ENCODE data around the gene A2ML1.
"Not testable (repeated sequence)": the region's sequence is repeated elsewhere in the genome, so short reads cannot be mapped to it uniquely, and the experiment has no call there.

A2ML1 gene

DNA sequence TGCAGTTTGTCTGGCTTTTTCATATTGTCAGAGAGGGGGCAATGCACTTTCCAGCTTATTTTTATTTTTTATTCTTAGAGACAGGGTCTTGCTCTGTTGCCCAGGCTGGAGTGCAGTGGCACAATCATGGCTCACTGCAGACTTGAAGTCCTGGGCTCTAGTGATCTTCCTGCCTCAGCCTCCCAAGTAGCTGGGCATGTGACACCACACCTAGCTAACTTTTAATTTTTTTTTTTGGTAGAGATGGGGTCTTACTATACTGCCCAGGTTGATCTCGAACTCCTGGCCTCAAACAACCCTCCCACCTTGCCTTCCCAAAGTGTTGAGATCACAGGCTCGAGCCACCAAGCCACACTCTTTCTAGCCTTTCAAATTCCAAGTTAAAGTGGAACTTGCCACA is 3.9 kb upstream of the A2ML1 start:
- DNase-seq: no peak

DNA sequence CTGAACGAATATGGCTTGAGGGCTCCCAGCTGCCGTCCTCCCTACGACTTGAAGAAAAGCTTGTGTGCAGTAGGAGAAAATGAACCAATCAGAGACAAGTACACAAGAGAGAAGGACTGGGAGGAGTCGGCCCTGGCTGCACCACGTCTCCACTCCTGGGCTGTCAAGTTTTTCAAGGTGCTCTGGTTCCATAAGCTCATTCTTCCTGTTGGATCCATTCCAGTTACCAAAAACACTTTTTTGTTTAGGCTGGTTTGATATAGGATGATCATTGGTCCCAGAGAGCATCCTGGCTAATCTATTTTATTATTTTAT is 2.8 kb upstream of the A2ML1 start:
- no peak for DNase-seq

- DNase-seq: not testable (repeated sequence)
Measured at GRCh38 chr12:8820676-8821407, 1.6 kb upstream of the A2ML1 start.

DNA sequence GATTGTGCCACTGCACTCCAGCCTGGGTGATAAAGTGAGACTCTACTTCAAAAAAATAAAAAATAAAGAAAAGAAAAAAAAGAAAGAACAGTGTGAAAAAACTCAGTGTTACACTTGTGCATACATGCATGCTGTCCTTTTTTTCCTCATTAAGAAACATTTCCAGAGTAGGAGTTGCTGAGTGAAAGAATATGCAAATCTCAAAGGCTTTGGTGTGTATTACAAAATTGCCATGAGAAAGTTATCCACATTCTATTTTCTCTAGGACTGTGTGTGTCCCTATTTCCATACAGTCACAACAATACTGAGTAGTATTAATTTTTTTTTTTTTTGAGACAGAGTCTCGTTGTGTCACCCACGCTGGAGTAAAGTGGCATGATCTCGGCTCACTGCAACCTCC is 830 bp upstream of the A2ML1 start:
- no peak for DNase-seq

GRCh38 chr12:8823565-8824300 is 1.3 kb downstream of the A2ML1 start:
- DNase-seq: no peak

- no peak for DNase-seq
Measured at GRCh38 chr12:8827551-8828256, 5.3 kb downstream of the A2ML1 start.

GRCh38 chr12:8828257-8829124 is 6.1 kb downstream of the A2ML1 start:
- no peak for DNase-seq

- no peak for DNase-seq
Measured at GRCh38 chr12:8829125-8829518, 6.7 kb downstream of the A2ML1 start.

DNA sequence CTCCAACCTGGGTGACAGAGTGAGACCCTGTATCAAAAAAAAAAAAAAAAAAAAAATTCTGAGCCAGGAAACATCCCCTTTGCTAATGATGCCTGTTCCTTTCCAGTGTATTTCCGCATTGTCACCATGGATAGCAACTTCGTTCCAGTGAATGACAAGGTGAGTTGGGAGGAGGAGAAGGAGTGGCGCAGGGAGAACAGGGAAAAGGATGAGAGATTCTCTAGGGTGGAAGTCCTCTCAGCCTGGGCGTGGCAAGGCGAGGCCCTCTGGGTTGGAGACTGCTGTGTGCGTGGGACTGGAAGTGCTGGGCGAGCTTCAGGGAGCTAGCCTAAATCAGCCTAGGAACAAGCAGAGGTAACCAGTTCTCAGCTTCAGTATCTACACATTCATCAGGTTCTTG is 7.2 kb downstream of the A2ML1 start:
- DNase-seq: no peak

DNA sequence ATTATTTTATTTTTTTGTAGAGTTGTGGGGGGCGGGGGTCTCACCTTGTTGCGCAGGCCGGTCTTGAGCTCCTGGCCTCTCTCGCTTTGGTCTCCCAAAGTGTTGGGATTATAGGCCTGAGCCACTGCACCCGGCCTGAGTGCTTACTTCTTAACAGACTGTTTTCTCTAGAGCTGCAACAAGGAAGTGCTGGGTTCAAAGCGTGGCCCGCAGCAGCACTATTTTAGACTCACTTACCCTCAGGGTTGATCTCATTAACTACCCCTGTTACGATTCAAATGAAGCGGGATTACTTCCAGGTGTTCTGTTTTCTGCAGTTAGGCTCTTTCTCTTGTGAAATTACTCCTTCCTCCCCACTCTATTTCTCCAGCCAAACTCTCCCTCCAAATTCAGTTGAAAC is 8.7 kb downstream of the A2ML1 start:
- DNase-seq: no peak

DNA sequence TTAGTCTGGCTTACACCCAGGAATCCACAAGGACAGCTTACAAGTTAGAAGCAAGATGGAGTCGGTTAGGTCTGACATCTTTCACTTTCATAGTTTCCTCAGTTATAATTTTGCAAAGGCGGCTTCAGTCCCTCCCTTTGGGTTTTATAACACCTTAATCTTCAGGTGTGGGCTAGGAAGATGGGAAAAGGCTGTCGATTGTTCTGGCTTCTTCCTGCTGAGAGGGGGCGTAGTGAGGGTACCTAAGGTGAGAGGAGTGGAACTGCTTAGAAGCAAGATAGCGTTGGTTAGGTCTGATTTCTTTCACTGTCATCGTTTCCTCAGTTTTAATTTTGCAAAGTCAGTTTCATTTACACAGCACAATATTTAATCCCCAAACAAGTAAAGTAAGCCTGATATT is 10.1 kb downstream of the A2ML1 start:
- DNase-seq: no peak

GRCh38 chr12:8834230-8834629 is 11.8 kb downstream of the A2ML1 start:
- DNase-seq: no peak

DNA sequence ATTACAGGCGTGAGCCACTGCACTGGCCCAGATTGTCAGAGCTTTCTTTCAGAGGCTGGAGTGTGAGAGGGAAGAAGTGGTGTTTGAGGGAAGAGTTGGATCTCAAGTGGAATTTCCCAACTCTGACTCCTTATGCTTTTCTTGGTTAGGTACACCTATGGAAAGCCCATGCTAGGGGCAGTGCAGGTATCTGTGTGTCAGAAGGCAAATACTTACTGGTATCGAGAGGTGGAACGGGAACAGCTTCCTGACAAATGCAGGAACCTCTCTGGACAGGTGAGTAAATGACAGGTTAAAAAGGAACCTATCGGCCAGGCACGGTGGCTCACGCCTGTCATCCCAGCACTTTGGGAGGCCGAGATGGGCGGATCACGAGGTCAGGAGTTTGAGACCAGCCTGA is 14.9 kb downstream of the A2ML1 start:
- no peak for DNase-seq

DNA sequence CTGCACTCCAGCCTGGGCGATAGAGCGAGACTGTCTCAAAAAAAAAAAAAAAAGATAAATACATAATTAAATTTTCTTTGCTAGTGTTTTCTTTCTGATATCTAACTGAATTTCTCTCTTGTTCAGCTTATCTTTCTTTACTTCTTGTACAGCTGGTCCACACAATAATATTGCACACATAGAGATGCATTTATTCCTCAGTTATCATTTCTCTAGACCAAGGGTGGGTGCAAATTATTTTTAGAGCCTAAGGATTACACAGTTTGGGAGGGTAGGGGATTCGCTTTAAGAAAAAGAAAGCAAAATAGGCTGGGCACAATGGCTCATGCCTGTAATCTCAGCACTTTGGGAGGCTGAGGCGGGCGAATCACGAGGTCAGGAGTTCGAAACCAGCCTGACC is 17.9 kb downstream of the A2ML1 start:
- no peak for DNase-seq

DNA sequence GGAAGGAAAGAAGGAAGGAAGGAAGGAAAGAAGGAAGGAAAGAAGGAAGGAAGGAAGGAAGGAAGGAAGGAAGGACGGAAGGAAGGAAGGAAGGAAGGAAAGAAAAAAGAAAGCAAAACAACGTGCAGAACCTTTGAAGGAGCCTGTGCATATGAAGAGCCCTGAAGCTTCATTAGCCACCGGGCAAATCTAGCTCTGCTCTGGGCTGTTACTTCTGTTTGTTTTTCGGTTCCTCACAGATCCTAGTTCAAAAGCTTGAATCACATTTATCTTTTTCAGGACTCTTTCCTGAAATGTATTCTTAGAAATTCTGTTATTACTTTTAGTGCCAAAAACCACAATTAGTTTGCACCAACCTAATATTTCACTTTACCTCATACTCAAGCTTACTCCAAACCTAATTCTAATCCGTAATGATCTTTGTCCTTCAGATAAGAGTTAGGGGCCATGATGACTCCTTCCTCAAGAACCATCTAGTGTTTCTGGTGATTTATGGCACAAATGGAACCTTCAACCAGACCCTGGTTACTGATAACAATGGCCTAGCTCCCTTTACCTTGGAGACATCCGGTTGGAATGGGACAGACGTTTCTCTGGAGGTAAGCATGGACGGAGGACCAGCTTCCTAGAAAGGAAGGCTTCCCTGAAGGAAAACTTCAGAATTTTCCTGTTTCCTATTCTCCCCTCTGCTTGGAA is 18.7 kb downstream of the A2ML1 start:
- no peak for DNase-seq

GRCh38 chr12:8841778-8842177 is 19.4 kb downstream of the A2ML1 start:
- DNase-seq: no peak

- no peak for DNase-seq
Measured at GRCh38 chr12:8844665-8845064, 22.2 kb downstream of the A2ML1 start.

- DNase-seq: no peak
Measured at GRCh38 chr12:8846305-8846704, 23.9 kb downstream of the A2ML1 start.

DNA sequence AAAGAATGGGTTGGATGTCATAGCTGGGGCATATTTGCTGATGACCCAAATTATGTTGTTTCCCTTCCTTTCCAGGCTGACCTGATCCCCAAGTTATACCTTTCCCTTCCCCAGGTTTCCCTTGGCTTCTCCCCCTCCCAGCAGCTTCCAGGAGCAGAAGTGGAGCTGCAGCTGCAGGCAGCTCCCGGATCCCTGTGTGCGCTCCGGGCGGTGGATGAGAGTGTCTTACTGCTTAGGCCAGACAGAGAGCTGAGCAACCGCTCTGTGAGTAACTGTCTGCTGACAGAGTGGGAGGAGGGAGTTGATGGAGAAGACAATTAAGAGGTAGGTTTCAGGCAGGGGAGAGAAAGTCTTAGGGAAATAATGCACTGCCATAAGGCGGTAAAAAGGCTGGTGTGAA is 25.0 kb downstream of the A2ML1 start:
- DNase-seq: no peak

- DNase-seq: no peak
Measured at GRCh38 chr12:8849876-8850275, 27.5 kb downstream of the A2ML1 start.

DNA sequence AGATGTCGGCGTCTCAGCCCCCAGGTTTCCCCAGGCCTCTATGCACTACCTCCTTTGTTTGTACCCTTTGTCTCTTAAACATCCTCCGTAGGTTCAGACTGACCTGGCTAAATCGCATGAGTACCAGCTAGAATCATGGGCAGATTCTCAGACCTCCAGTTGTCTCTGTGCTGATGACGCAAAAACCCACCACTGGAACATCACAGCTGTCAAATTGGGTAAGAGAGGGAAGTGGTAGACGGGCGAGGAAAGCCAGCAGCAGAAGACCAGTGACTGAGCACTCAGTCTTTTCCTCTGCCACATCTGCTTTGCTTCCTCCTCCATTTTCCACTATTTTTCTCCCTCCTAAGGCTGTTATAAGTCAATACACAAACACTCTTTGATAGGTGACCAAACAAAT is 29.7 kb downstream of the A2ML1 start:
- DNase-seq: no peak

DNA sequence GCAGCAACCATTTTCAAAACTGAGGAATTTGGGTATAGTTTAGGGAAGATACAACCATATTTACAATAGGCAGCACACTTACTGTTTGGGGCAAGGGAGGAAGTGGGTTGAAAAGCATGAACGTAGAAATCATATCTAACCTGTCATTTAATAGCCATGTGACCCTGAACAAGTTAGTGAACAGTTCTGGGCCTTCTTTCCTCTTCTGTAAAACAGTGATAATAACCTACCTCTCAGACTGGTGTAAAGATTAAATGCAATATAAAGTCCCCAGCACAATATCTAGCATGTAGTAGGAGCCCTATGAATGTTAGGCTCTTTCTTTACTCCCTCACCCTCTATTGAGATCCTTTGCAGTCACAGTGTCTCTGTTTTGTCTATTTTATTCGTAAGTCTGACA is 33.5 kb downstream of the A2ML1 start:
- DNase-seq: no peak

DNA sequence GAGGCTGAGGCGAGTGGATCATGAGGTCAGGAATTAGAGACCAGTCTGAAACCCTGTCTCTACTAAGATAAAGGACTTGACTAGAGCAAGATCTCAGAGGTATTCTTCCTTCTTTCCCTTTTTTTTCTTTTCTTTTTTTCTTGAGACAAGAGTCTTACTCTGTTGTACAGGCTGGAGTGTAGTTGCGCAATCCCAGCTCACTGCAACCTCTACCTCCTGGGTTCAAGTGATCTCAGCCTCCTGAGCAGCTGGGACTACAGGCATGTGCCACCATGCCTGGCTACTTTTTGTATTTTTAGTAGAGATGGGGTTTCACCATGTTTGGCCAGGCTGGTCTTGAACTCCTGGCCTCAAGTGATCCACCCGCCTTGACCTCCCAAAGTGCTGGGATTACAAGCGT is 37.0 kb downstream of the A2ML1 start:
- not testable (repeated sequence) for DNase-seq

All from activated gamma-delta T cell (primary cell).